Measurements from ENCODE around the gene GMPPB.
A peak's percentile ranks its signal among the peaks of the same experiment; 100 is the strongest.
"Not testable (repeated sequence)": the region's sequence is repeated elsewhere in the genome, so short reads cannot be mapped to it uniquely, and the experiment has no call there.

Gene GMPPB

DNA sequence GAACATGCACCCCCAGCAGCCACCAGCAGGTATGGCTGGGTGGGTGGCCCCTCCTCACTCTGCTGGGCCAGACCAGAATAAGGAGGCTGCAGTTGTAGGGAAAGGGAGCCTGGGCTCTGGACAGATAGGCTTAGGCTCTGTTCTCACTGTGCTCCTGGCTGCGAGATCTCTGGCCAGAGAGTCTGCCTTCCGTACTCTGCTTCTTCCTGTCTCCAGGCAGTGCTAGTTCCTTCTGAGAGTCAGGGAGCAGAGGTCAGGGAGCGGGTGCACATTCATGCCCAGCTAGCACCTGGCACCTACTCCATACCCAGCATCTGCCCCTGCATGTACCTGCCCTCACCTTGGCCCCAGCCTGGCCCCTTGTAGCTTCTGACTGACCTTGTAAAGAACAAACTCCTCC is 32.3 kb downstream of the GMPPB start:
- DNase-seq = not testable (repeated sequence)

DNA sequence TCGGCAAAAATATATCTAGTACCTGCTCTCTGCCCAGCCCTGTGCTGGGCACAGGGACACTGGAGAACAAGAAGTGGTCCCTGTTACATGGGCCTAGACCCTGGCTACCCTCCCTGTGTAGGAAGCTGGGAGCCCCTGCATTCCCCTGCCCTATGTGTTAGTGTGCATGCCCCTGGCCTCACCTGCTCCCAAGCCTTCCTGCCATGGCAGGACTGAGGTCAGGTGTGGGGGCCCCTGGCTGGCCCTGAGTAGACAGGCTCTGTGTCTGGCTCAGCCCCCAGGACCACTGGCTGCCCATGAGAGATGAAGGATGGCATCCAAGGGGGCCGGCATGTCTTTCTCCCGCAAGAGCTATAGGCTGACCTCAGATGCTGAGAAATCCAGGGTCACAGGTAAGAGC is 32.9 kb downstream of the GMPPB start:
- not testable (repeated sequence) for DNase-seq

DNA sequence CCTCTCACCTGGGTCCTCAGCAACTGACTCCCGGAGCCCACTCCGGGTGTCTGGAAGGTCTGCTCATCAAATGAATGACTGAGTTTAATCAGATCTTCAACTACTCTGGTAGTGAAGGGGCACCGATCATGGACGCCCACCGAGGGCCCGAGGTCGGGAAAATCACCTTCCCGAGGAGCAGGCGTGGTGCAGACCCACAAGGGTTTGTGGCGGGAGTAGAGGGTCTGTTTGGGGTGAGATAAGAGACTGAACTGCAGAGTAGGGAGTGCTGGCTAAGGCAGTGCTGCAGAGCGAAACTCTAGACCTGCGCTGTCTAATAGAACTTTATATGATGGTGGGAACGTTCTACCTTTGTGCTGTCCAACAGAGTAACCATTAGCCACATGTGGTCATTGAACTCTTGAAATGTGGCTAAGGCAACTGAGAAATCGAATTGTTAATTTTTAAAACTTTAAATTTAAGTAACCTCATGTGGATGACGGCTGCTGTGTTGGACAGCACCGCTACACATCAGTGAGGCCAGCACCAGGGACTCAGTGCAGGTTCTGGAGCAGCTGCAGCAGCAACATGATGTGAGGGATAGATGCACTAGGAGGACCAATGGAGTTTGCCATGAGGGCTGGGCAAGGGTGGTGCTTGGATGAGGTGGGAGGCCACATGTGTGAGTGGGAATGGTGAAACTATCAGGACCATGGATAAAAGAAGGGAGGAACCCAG is 33.7 kb downstream of the GMPPB start:
- not testable (repeated sequence) for DNase-seq

DNA sequence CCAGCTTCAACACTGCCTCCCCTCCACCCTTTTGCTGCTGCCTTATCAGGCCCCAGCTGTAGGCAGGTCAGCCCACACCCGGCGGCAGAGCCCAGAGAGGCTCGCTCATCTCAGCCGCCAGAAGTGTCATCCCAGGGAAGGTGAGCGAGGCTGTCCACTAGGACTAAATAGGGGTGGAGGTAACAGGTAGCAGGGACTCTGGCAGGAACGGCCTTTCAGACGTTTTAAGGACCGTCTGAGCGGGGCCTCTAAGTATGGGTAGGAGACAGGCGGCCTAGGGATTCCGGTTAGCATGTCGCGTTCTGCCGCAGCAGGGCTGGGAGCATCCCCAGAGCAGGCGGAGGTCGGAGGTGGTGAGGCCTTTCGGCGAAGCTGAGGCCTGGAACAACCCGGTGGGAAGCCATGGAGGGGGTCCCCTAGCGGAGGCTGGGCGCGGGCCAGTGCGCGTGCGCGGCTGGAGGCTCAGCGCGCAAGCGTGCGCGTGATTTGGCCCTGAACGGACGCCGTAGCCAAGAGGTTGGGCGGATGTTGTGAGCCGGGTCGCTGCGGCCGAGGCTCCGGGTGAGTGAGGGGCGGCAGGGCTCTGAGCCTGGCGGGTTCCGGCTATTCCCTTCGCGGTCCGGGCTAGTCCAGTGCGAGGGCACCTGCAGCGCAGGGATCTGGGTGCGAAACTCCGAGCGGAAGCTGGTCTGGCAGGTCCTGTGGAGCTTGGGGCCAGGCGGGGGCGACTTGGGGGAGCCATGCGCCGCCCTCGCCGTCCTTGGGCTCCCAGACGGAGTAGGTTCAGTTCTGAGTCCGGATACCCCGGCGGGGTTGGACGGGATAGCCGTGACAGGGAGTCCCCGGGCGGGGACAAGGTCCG is 34.5 kb downstream of the GMPPB start, which contains the start of the genes MST1 and RNF123:
TSS of gene MST1 (minus strand) at position 429 of the 862 bp plus-strand sequence. CDS start 783 bp downstream, outside the sequence.
TSS of gene RNF123 (plus strand) at position 512 of the 862 bp plus-strand sequence. CDS start 1,609 bp downstream, outside the sequence.
- DNase-seq = peak; percentile 90

DNA sequence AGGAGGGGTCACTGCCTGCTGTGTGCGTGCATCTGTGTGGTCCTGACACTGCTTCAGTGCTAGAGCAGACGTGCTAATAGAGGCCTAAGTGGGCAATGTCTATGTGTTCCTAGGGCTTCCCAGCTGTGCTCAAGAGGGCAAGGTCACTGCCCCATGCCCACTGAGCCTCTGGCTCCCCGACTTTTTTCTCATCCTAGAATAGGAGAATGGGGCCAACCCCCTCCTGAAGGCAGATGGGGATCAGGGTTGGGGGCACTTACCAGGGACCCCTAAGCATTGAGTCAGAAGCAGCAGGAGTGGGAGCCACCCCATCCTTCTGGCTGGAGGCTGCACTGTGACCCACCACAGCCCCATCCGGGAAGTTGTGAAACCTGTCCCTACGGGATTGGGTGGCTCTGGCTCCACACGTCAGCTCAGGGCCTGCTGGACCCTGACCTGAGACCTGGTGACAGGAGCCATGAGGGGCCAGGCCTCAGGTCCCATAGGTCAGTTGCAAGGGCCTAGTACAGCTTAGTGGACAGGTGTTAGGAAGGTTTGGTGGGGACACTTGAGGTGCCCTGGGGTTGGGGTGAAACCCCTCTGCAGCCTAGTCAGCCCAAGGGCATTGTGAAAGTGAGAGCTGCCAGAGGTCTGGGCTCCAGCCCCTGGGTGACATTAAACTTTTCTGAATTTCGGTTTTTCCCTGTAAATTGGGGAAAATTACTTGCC is 35.3 kb downstream of the GMPPB start:
- peak; percentile 40 for DNase-seq

DNA sequence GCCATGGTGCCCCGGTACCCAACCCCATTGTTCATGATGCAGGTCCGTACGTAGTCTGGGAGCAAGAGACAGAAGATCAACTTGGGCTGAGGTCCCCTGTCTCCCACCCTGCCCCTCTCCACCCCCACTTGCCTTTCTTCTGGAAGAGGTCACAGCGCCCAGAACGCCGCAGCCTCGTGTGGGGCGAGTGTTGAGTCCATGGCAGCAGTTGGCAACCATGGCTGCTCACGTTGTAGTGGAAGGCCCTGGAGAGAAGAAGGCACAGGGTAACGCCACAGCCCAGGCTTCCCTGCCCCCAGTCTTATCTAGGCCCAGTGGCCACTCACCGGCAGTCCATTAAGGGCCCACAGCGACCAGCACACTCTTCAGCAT is 36.3 kb downstream of the GMPPB start:
- not testable (repeated sequence) for DNase-seq

DNA sequence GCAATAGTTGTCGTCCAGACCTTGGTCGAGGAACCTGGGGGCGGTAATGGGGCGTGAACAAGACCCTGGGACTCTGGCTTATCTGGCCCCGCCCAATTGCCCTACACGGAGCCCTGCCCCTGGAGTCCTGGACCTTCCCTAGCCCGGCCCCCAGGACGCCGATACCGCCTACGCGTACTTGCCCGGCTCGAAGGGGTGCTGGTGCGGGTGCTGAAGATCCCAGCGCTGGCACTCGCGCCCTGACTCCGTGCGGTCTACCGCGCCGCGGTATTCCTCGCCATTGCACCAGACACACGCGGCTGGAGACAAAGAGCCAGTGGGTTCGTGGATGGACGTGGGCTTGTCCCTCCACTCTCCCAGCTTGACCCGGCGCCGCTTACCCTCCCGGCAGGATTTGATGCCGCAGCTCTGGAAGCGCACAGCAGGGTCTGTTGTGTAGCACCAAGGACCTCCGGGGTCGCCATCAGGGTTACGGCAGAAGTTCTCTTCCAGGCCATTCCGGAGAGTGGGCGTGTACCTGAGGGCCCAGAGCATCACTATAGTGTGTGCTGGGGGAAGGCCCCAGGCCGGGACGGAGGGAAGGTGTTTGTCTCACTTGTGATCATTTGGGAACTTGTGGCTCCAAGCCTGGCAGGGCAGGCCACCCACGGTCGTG is 36.9 kb downstream of the GMPPB start:
- DNase-seq = peak; percentile 78

DNA sequence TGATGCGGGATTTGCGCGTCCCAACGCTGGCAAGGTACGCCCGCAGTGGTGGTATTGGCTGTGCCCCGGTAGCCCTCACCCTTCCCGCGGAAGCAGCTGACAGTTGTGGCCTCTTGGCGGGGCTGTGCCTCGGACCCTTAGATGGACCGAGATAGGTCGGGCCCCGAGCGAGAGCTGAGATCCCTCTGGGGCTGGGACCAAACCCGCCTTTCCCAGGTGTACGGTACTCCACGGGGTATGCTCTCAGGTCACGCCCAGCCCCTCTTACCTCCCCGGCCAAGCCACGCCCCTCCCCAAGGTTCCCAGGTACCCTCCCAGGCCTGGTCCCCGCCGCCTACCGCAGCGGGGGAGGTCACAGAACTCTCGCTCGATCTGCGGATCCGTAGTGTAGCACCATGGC is 37.4 kb downstream of the GMPPB start:
- DNase-seq = peak; percentile 73

DNA sequence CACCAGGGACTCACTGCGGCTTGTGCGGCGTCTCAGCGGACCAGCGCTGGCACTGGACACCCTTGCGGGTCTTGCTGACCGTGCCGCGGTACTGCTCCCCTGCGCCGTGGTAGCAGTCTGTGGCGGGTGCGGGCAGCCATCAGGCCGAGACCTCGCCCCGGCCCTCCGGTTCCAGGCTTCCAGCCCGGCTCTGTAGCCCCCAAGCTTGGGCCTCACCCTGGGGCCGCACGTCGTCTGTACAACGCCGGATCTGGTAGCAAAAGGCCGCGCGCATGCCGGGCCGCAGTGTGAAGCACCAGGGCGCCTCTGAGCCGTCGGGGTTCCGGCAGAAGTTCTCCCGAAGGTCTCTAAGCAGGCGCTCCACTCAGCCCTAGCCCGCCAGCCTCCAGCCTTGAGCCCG is 37.9 kb downstream of the GMPPB start:
- DNase-seq = not testable (repeated sequence)

DNA sequence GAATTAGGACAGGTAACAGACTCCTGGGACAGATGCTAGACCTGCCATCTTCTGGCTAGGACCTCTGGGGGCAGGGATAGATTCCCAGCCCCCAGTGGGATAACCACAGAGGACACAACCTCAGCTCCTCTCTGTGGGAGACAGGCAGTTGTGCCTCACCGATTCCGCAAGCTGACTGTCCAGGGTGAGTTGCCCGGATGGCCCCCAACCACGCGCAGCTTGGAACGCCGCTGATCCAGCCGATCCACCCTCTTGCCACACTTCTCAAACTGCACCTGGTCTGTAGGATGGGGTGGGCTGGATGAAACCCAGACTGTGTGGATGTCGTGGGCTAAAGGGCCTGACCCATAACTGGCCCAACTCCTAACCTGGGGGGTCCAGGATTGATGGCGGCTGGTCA is 38.6 kb downstream of the GMPPB start:
- DNase-seq = not testable (repeated sequence)

DNA sequence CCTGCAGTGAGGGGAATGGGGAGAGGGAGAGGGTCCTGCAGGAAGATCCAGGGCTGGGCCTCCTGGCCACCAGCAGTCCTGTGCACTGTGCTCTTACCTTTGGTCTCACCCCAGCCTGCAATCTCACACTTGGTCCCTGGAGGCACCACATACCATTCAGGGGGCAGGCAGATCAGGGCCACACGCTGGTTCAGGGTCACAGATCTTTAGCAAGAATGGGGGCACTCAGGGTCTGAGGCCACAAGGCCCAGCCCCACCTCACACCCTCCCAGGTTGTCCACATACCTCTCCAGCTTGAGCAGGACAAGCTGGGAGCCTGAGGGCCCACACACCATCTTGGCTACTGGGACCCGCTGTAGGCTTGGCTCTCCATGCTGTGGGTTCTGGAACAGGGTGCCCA is 39.3 kb downstream of the GMPPB start:
- DNase-seq = not testable (repeated sequence)

DNA sequence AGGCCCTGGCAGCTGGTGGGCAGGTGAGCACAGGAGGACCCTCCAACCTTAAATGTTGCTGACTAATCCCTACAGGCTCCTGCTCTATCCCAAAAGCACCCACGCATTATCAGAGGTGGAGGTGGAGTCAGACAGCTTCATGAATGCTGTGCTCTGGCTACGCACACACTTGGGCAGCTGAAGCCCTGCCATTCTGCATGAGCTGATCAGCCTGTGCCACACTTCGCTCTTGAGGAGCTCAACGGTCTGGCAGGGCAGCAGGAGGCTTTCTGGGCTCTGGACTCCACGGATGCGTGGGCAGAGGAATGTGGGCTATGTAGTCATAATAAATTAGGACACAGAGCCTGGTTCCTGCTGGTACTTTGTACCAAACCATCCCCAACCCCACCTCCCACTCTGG is 40.6 kb downstream of the GMPPB start:
- DNase-seq = no peak

DNA sequence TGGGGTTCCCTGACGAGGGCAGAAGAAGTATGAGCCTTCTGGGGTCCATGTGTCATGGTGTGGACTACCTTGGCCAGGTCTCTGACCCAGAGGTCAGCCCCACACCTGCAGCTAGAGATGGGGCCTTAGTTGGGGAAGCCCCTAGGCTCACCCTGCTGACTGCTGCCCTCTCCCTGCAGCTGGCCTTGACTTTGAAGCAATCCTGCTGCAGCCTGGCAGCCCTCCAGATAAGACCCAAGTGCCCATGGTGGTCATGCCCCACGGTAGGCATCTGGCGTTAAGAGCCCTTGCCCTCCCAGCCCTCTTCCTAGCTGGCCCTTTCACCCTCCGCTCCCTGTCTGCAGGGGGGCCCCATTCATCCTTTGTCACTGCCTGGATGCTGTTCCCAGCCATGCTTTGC is 42.2 kb downstream of the GMPPB start:
- no peak for DNase-seq

DNA sequence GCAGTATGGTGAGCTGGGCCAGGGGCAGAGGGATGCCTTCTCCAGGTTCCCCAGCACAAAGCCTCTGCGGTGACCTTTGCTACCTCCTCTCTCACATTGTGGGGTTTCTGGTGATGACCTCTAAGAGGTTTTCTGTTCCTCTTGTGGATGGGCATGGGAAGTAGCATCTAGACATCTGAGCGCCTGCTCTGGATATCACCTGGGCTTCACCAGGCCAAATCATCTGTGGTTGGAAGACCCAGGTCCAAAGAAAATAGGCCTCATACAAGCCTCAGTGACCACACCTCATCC is 42.6 kb downstream of the GMPPB start:
- DNase-seq = no peak

DNA sequence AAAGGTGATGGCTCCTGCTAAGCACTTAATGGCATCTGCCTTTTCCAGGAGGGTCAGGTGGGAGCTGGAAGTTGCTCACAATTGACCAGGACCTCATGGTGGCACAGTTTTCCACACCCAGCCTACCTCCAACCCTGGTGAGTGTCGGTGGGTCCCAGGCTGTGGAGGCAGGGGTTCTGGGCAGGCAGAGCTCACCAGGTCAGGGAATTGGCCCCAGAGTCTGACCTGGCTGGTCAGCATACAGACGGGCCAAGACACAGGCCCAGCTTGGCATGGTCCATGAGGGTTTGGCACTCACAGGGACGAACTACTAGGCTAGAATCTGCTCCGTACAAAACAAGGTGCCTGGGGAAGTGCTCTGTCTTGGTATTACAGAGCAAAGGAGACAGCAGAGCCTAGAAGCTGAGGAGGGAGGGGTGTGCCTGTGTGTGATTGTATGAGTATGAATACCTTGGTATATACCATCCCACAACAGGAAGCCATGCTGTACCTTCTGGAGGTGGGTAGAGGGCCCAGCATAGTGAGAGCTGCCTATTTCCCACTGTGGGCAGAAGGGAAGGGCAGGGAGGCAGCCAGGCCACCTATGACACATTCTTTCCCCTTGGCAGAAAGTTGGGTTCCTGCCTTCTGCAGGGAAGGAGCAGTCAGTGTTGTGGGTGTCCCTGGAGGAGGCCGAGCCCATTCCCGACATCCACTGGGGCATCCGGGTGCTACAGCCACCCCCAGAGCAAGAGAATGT is 43.1 kb downstream of the GMPPB start:
- DNase-seq = no peak

DNA sequence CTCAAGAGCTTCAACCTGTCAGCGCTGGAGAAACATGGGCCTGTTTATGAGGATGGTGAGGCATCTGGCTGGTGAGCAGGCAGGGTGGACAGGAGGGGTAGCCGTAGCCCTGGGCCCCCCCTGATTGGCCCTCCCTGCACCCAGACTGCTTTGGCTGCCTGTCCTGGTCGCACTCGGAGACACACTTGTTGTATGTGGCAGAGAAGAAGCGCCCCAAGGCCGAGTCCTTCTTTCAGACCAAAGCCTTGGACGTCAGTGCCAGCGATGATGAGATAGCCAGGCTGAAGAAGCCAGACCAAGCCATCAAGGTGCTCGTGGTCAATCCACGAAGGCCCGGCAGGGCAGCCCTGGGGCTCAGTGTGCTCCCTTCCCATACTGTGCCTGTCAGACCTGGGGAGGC is 47.8 kb downstream of the GMPPB start:
- no peak for DNase-seq

DNA sequence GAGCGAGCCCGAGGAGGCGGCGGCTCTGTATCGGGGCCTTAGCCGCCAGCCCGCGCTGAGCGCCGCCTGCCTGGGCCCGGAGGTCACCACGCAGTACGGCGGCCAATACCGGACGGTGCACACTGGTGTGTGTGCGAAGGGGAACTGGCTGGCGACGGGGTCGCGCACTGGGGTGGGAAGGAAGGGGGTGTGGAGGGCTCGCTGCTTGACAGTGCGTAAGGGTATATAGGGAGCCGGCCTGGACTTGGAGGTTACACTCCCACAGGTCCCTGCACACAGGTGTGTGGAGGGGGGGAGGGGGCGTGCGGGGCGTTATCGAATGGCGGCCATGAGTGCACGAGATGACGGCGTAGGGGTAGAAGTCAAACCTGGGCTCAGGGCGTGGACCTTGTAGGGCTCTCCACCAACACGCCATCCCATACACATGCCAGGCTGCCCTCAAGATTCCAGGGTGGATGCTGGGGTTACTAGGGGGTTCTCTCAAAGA is 49.2 kb downstream of the GMPPB start:
- no peak for DNase-seq

DNA sequence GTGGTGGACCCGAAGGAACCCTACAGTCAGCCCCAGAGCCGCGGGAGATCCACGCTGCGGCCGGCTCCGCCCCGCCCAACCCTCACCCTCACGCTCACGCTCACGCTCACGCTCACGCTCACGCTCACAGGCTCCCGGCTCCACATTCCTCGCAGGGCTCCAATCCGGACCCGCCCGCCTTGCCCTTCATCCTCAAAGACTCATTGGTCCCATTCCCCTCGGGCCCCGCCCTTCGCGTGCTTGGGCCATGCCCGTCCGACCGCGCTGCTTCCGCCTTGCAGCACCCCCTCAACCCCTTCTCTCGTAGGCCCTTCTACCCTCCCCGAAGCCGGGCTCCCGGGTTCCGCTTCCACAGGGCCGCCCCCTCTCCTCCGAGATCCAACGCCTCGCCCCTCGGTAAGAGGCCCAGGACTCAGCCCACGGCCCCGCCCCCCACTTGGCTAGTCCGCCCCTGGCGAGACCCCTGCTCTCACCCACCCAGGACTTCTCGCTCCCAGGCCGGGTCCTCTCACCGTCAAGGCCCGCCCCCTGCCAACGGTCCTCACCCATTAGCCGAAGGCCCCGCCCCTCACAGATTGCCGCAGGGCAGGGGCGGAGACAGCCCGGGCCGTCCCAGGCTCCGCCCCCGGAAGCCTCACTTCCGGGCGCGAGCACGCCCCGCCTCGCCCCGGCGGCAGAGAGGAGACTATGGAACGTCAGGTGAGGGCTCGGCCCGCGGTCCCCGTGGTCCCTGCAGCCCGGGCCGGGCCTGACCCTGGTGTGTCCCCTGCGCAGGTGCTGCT is 49.8 kb downstream of the GMPPB start, which contains the start of gene APEH:
TSS of gene APEH (plus strand) at position 637 of the 782 bp plus-strand sequence. CDS start at position 688, 51 bp downstream.
- peak; percentile 96 for DNase-seq

DNA sequence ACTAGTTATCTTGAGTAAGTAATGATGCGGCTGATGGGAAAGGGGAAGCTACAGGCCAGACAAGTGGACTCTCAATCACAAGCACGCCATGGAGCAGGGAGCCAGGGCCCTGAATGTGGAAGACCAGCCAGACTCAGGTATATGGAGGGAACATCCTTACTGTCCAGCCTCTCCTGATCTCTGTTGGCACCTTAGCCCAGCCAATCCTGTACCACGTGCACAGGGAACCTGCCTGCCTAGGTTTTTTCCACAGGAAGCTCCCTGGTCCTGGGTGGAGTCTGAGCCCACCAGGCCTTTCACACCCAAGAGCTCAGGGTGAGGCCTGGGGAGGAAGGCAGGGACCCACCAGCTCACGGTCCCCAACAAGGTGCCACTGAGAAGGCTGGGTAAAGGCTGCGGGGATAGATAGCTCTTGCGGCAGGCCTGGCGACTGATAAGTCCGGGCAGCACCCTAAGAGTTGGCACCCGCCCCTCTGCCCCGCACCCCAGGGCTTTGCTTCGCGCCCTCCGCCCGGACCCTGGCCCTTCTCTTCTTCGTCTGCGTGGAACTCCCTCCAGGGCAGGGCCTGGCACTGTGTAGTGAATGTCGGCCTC is 50.5 kb downstream of the GMPPB start:
- DNase-seq = no peak
